SU-DHL-6 (cell line): ENCODE data around the gene CAMK1D.

Experiments
- H2AFZ ChIP-seq: fragments of 200-600 bp; sonication (generic); 2 replicates; pipeline ENCODE4 v1.6.1; 2014; ENCODE audit warnings: low read depth, mild to moderate bottlenecking, moderate library complexity, mixed read lengths, antibody characterized with exemption, low read length; ENCODE audit not compliant: severe bottlenecking
- H3F3A ChIP-seq: fragments of 200-600 bp; shearing (Covaris generic); 2 replicates; pipeline ENCODE4 v1.6.0; 2016; ENCODE audit warnings: antibody characterized with exemption, mild to moderate bottlenecking; ENCODE audit not compliant: insufficient read depth
- H3K27ac ChIP-seq: fragments of 200-600 bp; sonication (generic); 2 replicates; pipeline ENCODE4 v1.5.1; 2016; ENCODE audit warnings: low read depth, mild to moderate bottlenecking, low read length, moderate library complexity, mixed read lengths
- H3K27me3 ChIP-seq: fragments of 200-600 bp; sonication (generic), shearing (Covaris generic); 2 replicates; pipeline ENCODE4 v1.6.0; 2014; ENCODE audit warnings: mild to moderate bottlenecking, low read length
- H3K36me3 ChIP-seq: fragments of 200-600 bp; sonication (generic); 2 replicates; pipeline ENCODE4 v1.6.1; 2014; ENCODE audit warnings: mild to moderate bottlenecking, low read length, mixed read lengths
- H3K4me2 ChIP-seq: fragments of 300-600, 200-600 bp; shearing (Covaris generic), sonication (generic); 2 replicates; pipeline ENCODE4 v1.6.0; 2014; ENCODE audit warnings: low read length, low read depth, mild to moderate bottlenecking; ENCODE audit not compliant: poor library complexity, severe bottlenecking
- H3K4me3 ChIP-seq: fragments of 200-600 bp; sonication (generic); 2 replicates; pipeline ENCODE4 v1.5.1; 2014; ENCODE audit warnings: antibody characterized with exemption, low read length, mild to moderate bottlenecking, mixed read lengths; ENCODE audit not compliant: insufficient read depth, poor library complexity, severe bottlenecking
- H3K79me2 ChIP-seq: fragments of 200-600 bp; sonication (generic); 2 replicates; pipeline ENCODE4 v1.6.1; 2014; ENCODE audit warnings: mild to moderate bottlenecking, low read length, moderate library complexity; ENCODE audit not compliant: insufficient read depth
- H3K9ac ChIP-seq: fragments of 200-600 bp; sonication (generic); 2 replicates; pipeline ENCODE4 v1.7.0; 2014; ENCODE audit warnings: mild to moderate bottlenecking, low read length
- H3K9me2 ChIP-seq: fragments of 200-600 bp; sonication (generic); replicated peaks from 2 replicates; pipeline ENCODE4 v1.6.1; 2014; ENCODE audit warnings: low read length; ENCODE audit not compliant: insufficient read depth
- H3K9me3 ChIP-seq: fragments of 200-600 bp; sonication (generic); 2 replicates; pipeline ENCODE4 v1.6.1; 2014; ENCODE audit warnings: low read length, mixed read lengths; ENCODE audit not compliant: insufficient read depth
- H4K20me1 ChIP-seq: fragments of 200-600 bp; sonication (generic); 2 replicates; pipeline ENCODE4 v1.6.1; 2014; ENCODE audit warnings: low read depth, mild to moderate bottlenecking, antibody characterized with exemption, low read length, moderate library complexity, mixed read lengths
- CTCF ChIP-seq: fragments of 200-600 bp; sonication (generic); IDR thresholded peaks from one replicate; pipeline ENCODE4 v1.5.1; 2017; ENCODE audit warnings: antibody characterized with exemption, mild to moderate bottlenecking, low read length, moderate library complexity; ENCODE audit not compliant: insufficient read depth, poor library complexity, severe bottlenecking
- EZH2phosphoT487 ChIP-seq: fragments of 200-600 bp; sonication (generic), shearing (Covaris generic); conservative IDR thresholded peaks from 2 replicates; pipeline ENCODE4 v1.6.1; 2018; ENCODE audit warnings: mild to moderate bottlenecking, antibody characterized with exemption, low read length, moderate library complexity, mixed read lengths

The CAMK1D gene

GRCh38 chr10:12681252-12681651 lies 331.9 kb downstream of the CAMK1D start:
- TF ChIP-seq EZH2phosphoT487, result no peak
- Histone ChIP-seq H3F3A (no peaks in the 10 kb centered on the region; the same call in 1 of the 2 replicates), H3K27ac (no peak overlapping the region), H3K79me2 (peaks cover 32% of the 10 kb centered on the region), H3K9me3 (no peaks in the 10 kb centered on the region), H2AFZ (no peak overlapping the region), H3K4me2 (no peak overlapping the region), H3K27me3 (no peaks in the 10 kb centered on the region), H3K9me2 (no peaks in the 10 kb centered on the region), H4K20me1 (no peaks in the 10 kb centered on the region), H3K36me3 (peaks cover 2% of the 10 kb centered on the region; the same call in 1 of the 2 replicates), H3K9ac (no peak overlapping the region), H3K4me3 (no peak overlapping the region)

GRCh38 chr10:12684784-12685183 lies 335.4 kb downstream of the CAMK1D start:
- H3K27ac ChIP-seq, result no peak overlapping the region
- no peak overlapping the region for H3K9ac ChIP-seq
- no peaks in the 10 kb centered on the region for H3K27me3 ChIP-seq
- no peaks in the 10 kb centered on the region for H3K9me2 ChIP-seq
- no peaks in the 10 kb centered on the region for H4K20me1 ChIP-seq
- no peak overlapping the region for H3K4me2 ChIP-seq
- peaks cover 33% of the 10 kb centered on the region for H3K79me2 ChIP-seq
- no peaks in the 10 kb centered on the region; the same call in 1 of the 2 replicates for H3F3A ChIP-seq
- no peaks in the 10 kb centered on the region for H3K9me3 ChIP-seq
- peaks cover 2% of the 10 kb centered on the region; the same call in 1 of the 2 replicates for H3K36me3 ChIP-seq
- H3K4me3 ChIP-seq, result no peak overlapping the region
- no peak overlapping the region for H2AFZ ChIP-seq
- no peak for TF ChIP-seq CTCF

GRCh38 chr10:12685261-12686058 lies 336.1 kb downstream of the CAMK1D start:
- no peaks in the 10 kb centered on the region for H3K9me3 ChIP-seq
- no peaks in the 10 kb centered on the region; the same call in 1 of the 2 replicates for H3F3A ChIP-seq
- H3K4me2 ChIP-seq, result no peak overlapping the region
- no peak for TF ChIP-seq EZH2phosphoT487
- TF ChIP-seq CTCF, result no peak
- no peak overlapping the region for H3K27ac ChIP-seq
- no peaks in the 10 kb centered on the region for H4K20me1 ChIP-seq
- H2AFZ ChIP-seq, result no peak overlapping the region
- H3K79me2 ChIP-seq, result peaks cover 32% of the 10 kb centered on the region
- H3K36me3 ChIP-seq, result no peaks in the 10 kb centered on the region
- H3K4me3 ChIP-seq, result no peak overlapping the region
- H3K9me2 ChIP-seq, result no peaks in the 10 kb centered on the region
- no peaks in the 10 kb centered on the region for H3K27me3 ChIP-seq
- no peak overlapping the region for H3K9ac ChIP-seq

- Histone ChIP-seq H3K9ac (no peak overlapping the region), H3K9me2 (no peaks in the 10 kb centered on the region), H4K20me1 (no peaks in the 10 kb centered on the region), H2AFZ (no peak overlapping the region), H3K4me3 (no peak overlapping the region), H3K27ac (no peak overlapping the region), H3K36me3 (no peaks in the 10 kb centered on the region), H3F3A (no peaks in the 10 kb centered on the region; the same call in 1 of the 2 replicates), H3K27me3 (no peaks in the 10 kb centered on the region), H3K4me2 (no peak overlapping the region), H3K79me2 (peaks cover 40% of the 10 kb centered on the region), H3K9me3 (no peaks in the 10 kb centered on the region)
- TF ChIP-seq CTCF (no peak), EZH2phosphoT487 (no peak)
These were observed 338.6 kb downstream of the CAMK1D start for GRCh38 chr10:12687996-12688395.
